NCI-H226 (cell line): ENCODE data around the gene ADAMTS14.

Source experiments
- DNase-seq: peaks from one replicate; pipeline ENCODE4 v3.0.0-alpha.2; 2015

The ADAMTS14 gene

DNA sequence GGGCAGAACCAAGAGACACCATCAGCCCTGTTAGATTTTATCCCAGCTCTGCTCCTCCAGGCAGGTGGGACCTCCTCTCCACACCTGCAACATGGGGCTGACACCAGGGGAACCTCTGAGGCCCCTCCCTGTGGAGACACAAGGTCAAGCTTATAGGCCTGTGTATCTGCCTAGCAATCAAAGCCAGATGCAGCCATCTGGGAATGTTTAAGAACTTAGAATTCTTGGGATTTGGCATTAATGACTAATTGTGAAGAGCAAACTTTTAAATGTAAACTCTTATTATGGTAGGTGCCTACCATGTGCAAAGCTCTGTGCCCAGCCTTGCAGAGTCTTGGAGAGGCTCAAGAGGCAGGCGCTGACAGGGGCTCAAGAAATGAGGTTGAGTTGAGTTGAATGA lies 60.7 kb downstream of the ADAMTS14 start:
- DNase-seq: no peak

DNA sequence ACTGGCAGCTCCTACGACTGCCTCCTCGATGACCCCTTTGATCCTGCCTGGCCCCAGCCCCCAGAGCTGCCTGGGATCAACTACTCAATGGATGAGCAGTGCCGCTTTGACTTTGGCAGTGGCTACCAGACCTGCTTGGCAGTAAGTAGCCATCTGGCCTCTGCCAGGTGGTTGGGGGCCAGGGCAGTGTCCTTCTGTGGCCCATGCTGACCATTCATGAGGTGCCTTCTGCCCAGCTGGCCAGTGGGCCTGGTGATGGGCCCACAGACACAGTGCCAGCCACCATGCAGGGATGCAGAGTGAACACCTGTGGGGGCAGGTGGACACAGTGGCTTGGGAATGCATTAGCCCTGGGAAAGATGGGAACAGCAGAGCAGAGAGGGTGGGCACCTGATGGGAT lies 62.9 kb downstream of the ADAMTS14 start:
- DNase-seq: no peak

DNA sequence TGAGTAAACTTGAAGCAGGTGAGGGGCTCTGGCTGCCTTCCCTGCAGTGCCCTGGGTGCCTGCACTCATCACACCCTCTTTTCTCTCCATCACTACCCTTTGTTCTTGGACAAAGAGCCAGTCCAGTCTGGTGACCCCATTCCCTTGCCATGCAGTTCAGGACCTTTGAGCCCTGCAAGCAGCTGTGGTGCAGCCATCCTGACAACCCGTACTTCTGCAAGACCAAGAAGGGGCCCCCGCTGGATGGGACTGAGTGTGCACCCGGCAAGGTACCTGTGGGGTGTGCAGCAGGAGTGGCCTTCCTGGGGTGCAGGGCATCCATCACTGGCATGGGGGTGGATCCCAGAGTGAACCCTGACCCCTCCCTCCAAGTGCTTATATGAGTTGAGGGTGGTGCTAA lies 64.2 kb downstream of the ADAMTS14 start:
- DNase-seq: no peak

DNA sequence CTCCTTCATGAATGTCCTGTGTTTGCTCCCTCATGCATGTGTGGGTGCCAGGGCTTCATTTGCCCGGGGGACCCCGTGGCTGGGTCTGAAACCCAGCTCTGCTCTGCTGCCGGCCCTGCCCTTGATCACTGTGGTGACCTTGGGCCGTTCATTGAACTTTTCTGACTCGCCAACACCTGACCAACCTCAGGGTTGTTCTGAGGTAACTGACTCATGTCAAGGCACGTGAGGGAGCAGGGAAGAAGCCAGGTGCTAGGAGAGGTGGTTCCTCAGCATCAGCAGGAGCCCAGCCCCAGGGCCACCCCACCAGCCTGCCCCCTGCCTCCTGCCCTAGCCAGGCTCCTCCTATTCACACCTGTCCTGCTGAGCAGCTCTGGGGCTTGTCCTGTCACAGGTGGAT lies 64.9 kb downstream of the ADAMTS14 start:
- no peak for DNase-seq

DNA sequence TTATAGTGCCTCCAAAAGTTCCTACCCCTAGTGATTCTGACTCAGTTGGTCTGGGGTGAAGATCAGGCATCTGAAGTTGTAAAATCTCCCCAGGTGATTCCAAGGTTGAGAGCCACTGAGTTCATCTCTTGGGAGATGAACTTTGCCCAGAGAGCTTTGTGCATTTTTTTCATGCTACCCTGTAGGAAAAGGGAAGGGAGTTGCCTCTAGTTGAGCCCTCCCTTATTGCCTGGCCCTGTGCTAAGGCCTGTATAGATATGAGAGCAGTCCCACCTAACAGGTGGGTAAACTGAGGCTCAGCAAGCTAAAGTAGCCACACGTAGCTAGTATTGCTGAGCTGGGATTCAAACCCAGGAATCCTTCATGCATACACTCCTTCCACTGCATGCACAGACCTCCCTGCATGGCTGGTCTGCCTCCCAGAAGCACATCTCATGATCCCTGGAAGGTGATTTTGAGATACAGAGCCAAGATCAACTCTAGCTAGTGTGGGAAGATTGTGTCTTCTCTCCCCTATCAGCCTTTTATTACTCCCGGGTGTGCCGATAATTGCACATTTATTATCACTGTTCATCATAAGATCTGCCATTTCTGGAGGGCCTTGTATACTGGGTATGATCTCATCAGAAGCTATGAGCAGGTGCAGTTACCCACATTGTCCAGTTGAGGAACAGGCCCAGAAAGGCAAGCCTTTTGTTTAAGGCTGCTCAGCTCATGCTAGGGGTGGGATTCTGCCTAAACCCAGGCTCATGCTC lies 65.9 kb downstream of the ADAMTS14 start:
- no peak for DNase-seq

DNA sequence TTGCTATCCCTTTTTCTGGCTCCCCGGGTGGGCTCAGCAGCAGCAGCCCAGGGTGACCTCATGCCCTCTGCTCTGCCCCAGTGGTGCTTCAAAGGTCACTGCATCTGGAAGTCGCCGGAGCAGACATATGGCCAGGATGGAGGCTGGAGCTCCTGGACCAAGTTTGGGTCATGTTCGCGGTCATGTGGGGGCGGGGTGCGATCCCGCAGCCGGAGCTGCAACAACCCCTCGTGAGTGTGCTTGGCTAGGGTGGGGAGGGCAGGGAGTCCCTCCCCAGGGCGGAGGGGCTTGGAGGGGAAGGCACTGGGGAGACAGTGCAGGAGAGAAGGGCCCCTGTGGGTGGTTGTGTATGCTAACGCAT lies 66.4 kb downstream of the ADAMTS14 start:
- DNase-seq: no peak

DNA sequence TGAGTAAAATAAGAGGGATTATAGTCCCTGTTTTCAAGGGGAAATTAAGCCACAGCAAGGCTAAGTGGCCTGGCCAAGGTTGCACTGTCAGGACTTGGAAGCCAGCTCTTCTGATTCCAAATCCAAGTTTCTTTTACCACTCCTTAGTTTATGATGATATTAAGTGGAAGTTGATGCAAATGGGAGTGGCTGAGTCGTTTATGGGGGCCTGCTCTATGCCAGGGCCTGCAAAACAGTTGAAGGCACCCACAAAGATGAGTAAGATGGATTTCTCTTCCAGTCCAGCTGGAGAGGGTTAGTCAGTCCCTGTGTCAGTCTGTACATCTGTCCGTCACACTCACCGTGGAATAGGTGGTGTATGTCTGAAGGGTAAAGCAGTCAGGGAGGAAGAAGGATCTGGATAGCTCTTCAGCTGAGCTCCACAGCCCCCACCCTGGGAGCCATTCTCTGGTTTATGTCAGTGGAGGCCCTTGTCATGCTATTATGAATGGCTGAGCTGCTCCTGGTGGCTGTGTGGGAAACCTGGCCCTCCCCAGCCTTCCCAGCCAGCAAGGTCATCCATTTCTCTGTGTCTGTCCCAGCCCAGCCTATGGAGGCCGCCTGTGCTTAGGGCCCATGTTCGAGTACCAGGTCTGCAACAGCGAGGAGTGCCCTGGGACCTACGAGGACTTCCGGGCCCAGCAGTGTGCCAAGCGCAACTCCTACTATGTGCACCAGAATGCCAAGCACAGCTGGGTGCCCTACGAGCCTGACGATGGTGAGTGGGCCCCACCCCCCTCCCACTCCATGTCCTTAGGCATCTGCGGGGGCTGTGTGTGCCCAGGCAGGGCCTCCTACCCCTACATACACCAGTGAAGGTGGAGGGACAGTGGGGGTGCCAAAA lies 68.3 kb downstream of the ADAMTS14 start:
- DNase-seq: no peak

DNA sequence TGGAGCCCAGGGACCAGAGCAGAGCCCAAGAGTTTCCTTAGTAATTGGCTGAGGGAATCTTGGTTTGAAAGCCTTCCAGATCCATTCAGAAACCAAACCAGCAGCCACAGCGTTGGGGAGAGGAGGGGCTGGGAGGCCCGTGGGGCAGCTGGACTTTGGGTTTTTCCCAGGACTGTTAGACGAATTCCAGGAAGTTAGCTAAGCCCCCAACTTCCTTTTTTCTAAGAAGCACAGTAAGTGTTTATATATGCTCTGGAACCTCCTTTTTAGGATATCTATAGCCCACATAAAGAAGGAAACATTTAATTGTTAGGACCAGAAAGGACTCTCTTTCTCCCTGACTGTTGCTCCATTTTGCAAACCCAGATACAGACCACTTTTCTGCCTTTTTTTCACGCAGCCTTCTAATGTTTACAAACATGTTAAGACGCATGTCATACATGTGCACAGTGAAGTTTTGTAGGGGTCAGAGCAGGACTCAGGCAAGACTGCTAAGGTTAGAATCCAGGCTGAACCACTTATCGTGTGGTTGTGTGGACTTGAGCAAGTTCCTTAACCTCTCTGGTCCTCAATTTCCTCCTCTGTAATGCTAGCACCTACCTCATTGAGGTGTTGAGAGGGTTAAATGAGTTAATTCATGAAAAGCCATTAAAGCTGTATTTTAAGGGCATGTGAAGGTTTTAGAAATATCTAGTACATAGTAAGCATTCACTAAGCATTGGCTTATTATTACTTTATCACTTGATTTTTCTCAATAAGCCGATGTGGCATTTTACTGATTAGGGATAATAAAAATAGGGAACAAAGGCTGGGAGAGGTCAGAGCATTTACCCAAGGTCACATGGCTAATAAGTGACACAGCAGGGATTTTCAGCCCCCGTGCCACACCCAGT lies 70.5 kb downstream of the ADAMTS14 start:
- no peak for DNase-seq

DNA sequence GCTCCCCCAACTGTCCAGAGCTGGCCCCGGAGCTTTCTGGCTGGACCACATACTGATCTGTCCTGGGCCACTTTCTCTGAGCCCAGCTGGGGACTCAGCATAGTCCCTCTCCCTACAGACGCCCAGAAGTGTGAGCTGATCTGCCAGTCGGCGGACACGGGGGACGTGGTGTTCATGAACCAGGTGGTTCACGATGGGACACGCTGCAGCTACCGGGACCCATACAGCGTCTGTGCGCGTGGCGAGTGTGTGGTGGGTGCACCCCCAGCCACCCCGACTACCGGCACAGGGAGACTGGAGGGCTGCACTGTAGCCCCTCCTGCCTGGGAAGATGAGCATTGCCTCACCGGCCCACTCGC lies 71.1 kb downstream of the ADAMTS14 start:
- no peak for DNase-seq

DNA sequence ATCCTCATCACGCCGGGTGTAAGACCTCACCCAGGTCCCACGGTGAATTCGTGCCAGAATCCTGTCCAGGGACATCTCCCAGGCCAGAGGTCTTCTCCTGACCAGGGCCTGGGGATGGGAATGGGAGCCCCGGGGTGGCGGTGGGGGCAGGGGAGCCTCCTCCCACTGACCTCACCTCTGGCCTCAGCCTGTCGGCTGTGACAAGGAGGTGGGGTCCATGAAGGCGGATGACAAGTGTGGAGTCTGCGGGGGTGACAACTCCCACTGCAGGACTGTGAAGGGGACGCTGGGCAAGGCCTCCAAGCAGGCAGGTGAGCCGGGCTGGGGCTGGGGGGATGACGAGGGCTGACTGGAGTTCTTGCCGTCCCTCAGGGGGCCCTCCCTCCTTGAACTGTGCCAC lies 71.6 kb downstream of the ADAMTS14 start:
- DNase-seq: no peak

DNA sequence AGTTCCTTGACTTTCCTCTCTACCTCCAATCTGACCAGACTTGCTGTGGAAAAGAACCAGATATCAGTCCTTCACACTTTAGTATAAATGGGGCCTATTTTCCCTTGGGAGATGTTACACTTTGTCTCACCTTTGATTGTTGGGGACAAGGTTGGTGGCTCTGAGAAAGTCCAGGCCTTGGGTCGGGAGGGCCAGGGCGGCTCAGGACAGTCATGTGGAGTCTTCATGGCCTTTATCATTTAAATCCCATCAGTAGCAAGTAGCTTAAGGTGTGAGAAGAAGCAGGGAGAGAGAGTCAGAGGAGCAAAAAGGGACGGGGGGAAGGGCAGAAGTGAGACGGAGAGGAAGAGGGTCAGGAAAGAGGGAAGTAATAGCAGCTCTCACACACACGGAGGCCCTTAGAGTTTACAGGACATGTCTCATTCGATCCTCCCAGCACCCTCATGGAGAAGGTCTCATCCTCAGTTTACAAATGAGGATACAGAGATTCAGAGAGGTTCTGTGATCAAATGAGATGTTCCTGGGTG lies 72.4 kb downstream of the ADAMTS14 start:
- no peak for DNase-seq

DNA sequence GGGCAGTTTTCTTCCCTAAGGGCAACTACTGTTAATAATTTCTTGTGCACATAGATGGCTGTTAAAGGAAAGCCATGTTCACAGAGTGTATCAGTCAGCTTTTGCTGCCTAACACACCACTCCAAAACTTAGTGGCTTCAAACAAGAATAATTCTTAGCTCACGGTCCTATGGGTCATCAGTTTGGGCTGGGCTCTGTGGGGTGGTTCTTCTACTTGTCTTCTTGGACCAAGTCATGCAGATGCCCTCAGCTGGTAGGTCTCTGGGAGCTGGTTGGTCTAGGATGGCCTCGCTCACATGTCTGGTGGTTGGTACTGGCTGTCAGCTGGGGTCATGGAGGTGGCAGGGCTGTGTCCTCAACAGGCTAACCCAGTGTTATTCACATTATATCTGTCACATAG lies 73.2 kb downstream of the ADAMTS14 start:
- no peak for DNase-seq

DNA sequence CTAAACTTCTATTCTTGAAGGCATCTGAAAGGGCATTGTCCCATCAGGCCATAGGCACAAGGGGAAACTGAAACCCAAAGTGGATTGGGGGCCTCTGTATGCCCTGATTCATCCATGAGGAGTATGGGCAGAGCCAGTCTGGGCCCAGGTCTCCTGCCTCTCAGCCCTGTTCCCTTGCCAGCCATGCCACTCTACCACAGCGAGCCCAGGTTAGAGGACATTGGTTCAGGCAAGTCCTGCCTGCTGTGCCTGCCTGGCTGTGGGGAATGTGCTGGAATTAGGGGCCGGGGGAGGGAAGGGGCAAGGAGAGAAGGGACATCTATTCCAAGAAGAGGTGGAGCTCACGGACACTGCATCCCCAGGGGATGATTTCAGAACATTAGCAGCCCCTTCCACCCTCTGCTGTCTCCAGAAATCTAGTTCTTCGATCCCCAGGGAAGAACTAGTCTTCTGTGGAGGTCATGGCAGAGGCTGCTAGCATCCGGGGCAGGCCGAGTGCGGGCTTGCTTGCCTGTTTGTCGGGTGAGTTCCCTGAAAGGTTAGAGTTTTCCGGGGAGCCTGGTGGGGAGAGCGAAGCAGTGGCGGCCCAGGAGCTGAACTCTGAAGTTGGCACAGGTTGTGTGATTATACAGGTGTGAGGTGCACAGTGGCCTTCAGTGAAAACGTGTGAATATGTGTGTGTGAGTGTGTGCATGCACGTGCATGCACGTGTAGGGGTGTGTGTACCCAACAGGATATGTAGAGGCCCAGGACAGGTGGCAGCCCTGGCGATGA lies 75.1 kb downstream of the ADAMTS14 start:
- DNase-seq: no peak

DNA sequence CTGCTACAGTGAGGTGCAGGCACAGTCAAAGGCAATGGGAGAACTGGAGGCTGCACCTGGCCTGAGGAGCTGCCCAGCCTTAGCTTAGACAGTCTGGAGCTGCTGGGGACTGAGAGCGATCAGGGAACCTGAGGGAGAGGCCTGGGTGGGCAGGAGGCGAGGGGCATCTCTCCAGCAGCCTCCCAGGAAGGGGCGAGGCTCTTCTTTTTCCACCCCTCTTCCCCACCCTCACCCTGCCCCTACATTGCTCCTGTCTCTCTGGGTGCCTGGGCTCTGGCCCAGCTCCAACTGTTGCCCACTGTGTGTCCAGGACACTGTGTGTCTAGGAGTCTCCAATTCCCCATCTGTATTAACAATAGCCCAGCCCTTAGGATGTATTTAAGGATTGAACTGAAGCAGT lies 76.0 kb downstream of the ADAMTS14 start:
- no peak for DNase-seq

DNA sequence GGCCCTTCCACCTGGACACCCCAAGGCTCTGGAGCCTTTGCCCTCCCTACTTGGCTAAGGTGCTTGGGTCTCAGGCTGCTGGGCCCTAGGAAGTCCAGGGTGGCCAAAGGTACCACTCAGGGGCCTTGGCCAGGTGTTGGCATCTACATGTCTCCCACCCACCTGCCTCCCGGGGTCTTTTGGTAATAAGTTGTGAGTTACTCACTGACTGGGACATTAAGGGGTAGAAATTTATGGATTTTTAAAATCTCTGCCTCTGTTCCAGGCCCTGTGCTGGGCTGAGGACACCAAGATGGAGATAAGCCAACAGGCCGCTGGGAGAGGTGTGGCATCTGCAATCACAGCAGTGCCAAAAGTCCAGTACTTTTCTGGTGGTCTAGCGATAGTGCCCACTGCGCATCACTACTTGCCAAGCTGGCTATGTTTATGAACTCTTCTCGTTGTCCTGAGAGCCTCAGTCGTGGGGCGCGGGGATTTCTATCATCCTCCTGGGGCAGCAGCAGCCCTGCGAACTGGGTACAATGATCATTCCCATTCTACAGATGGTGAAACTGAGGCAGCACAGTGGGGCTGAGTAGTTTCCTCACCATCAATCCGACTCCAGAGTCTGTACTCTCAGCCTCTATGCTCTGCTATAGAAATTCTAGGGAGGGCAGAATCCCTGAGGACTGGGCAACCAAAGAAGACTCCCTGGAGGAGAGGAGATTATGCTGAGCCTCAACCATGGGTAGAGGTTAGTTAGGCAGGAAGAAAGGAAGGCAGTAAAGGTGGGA lies 76.7 kb downstream of the ADAMTS14 start:
- no peak for DNase-seq

DNA sequence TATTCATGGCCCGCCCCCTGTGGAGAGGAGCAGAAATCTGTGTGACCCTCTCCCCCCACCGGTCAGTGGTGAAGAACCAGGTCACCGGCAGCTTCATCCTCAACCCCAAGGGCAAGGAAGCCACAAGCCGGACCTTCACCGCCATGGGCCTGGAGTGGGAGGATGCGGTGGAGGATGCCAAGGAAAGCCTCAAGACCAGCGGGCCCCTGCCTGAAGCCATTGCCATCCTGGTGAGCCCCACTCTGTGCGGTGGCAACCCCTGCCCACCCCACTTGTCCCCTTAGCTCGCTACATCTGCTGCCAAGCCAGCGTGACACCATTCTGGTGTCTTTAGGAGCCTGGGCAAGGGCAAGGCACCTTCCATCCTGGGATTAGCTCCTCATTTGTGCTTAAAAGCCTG lies 77.5 kb downstream of the ADAMTS14 start:
- no peak for DNase-seq

DNA sequence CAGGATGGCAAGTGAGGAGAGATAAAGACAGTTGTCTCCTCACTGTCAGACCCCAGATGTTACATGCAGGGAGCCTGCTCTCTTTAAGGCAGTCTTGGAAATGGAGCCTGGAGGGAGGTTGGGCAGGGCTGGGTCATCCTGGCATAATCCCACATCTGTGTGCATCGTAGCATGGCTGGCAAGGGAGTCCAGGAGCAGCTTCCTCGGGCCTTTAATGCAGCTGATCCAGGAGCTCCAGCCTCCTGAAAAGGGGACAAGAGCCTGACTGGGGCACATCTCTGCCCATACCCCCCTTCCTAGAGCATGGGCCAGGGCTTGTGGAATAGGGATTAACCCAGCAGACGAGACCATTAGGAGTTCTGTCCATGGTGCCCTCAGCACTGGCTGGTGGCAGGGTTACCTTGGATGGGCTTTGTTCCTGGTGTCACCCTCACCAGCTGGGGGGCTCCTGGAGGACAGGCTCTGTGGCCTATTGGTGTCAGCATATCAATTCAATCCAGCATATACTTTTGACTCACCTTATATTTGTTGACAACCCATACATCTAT lies 77.9 kb downstream of the ADAMTS14 start:
- DNase-seq: no peak

DNA sequence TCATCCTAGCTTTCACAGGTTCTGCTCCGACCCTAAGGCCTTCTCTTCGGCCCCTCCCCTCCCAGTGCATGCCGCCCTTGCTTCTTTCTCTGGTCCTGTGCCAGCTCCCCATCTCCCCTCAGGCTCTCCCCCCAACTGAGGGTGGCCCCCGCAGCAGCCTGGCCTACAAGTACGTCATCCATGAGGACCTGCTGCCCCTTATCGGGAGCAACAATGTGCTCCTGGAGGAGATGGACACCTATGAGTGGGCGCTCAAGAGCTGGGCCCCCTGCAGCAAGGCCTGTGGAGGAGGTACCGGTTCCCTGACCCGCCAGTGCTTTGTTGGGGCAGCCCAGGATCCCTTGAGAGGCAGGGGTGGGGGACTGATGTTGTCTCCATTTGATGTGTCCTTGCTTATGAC lies 79.0 kb downstream of the ADAMTS14 start:
- DNase-seq: no peak

DNA sequence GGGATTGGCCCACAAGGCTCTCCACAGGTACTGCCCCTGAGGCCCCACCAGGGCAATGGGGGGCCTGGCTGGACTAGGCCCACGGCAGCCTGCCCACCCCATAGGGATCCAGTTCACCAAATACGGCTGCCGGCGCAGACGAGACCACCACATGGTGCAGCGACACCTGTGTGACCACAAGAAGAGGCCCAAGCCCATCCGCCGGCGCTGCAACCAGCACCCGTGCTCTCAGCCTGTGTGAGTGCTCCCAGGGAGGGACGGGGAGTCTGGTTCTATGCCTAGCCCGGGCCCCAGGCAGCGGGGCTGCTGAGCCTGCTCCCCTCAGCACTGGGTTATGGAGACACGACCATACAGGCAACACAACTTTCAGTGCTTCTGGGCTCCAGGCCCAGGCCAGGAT lies 79.7 kb downstream of the ADAMTS14 start:
- no peak for DNase-seq

DNA sequence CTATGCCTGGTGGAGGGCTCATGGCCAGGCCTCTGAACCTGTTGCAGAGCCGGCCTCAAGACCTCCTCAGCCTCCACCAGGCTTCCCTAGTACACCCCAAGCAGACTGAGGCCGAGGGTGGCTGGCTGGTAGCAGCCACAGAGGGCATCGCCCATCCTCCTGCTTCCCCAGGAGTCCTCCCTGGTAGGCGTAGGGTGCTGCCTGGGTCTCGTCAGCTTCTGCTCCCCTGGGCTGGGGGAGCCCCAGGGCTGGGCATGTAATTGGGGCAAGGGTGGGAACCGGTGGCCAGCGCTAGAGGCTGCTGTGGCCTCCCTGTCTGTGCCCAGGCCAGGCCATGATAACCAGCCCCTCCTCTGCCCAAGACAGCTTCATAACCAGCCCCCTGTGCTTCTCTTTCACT lies 80.3 kb downstream of the ADAMTS14 start:
- no peak for DNase-seq

DNA sequence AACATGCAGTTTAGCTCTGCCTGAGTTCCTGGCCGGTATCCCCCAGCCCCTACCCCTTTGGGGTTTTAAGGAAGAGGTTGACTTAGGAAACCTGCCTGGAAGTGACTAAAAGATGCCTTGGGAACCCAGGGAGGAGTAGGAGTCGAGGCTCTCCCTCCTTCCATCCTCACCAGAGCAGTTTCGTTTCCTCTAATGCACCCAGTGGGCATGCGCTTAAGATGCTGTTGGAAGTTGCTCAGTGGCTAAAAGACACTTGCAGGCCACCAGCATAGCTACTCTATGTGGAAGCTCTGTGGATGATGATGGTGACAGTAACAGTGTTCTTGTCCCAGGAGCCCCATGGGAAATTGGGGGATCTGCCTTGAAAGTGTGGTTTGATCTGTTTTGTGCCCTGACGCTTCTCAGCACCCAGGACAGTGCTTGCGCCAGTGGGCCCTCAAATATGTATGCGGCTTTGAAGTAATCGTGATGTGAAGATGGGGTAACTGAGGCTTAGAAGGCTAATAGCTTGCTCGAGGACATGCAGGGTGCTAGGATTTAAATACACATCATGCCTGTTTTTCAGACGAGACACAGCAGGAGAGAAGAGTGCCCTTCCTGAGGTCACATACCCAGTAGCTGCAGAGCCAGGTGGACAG lies 80.8 kb downstream of the ADAMTS14 start:
- DNase-seq: no peak
